Measurements from ENCODE around the gene OR10A6.
A peak's percentile ranks its signal among the peaks of the same experiment; 100 is the strongest.

Gene OR10A6

GRCh38 chr11:7896009-7896785 lies 34.9 kb downstream of the OR10A6 start:
- no peak for DNase-seq (ENCODE audit: low read depth)
- TF ChIP-seq, protein P1, sequence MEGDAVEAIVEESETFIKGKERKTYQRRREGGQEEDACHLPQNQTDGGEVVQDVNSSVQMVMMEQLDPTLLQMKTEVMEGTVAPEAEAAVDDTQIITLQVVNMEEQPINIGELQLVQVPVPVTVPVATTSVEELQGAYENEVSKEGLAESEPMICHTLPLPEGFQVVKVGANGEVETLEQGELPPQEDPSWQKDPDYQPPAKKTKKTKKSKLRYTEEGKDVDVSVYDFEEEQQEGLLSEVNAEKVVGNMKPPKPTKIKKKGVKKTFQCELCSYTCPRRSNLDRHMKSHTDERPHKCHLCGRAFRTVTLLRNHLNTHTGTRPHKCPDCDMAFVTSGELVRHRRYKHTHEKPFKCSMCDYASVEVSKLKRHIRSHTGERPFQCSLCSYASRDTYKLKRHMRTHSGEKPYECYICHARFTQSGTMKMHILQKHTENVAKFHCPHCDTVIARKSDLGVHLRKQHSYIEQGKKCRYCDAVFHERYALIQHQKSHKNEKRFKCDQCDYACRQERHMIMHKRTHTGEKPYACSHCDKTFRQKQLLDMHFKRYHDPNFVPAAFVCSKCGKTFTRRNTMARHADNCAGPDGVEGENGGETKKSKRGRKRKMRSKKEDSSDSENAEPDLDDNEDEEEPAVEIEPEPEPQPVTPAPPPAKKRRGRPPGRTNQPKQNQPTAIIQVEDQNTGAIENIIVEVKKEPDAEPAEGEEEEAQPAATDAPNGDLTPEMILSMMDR (IDR thresholded peaks at IDR 0.05; ENCODE audit: insufficient read depth, low read depth, low read length, missing control alignments): no peak
- H3K4me3 ChIP-seq (ENCODE audit: low read depth, low read length): no peak overlapping the region

- TF ChIP-seq, protein P1 (IDR thresholded peaks at IDR 0.05; ENCODE audit: insufficient read depth, low read depth, low read length, missing control alignments): no peak
- no peak for DNase-seq (ENCODE audit: low read depth)
- no peak overlapping the region for H3K4me3 ChIP-seq (ENCODE audit: low read depth, low read length)
These were observed 36.8 kb downstream of the OR10A6 start for GRCh38 chr11:7894251-7894650.

DNA sequence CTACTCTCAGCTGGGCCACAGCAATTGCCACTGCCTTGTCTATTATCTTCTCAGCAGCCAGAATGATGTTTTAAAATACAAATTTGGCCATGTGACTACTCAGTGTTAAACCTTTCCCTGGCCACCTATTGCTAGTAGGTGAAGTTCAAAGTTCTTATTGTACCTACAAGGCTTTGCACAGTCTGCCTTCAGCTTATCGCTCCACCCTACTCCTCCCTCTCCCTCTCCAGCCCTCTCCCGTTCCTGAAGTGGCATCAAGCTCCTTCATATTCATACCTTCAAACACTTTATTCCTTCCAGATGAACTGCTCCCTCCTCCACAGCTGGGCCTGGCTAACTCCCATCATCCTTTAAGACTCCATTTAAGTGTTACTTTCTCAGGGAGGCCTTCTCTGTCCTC lies 37.3 kb downstream of the OR10A6 start:
- no peak overlapping the region for H3K4me3 ChIP-seq (ENCODE audit: low read depth, low read length)
- TF ChIP-seq, protein P1 (IDR thresholded peaks at IDR 0.05; ENCODE audit: insufficient read depth, low read depth, low read length, missing control alignments): no peak
- no peak for DNase-seq (ENCODE audit: low read depth)

- peak; percentile 62 for DNase-seq (ENCODE audit: low read depth)
These were observed 38.2 kb downstream of the OR10A6 start for GRCh38 chr11:7892840-7893254.

GRCh38 chr11:7892059-7892699 lies 38.9 kb downstream of the OR10A6 start:
- peak; percentile 44 for DNase-seq (ENCODE audit: low read depth)
- no peak overlapping the region for H3K4me3 ChIP-seq (ENCODE audit: low read depth, low read length)
- TF ChIP-seq, protein P1 (IDR thresholded peaks at IDR 0.05; ENCODE audit: insufficient read depth, low read depth, low read length, missing control alignments): no peak

More at GRCh38 chr11:7892840-7893254, 38.2 kb downstream of the OR10A6 start:
- TF ChIP-seq, protein P1 (IDR thresholded peaks at IDR 0.05; ENCODE audit: insufficient read depth, low read depth, low read length, missing control alignments): peak; percentile 59
- H3K4me3 ChIP-seq (ENCODE audit: low read depth, low read length): no peak overlapping the region

DNA sequence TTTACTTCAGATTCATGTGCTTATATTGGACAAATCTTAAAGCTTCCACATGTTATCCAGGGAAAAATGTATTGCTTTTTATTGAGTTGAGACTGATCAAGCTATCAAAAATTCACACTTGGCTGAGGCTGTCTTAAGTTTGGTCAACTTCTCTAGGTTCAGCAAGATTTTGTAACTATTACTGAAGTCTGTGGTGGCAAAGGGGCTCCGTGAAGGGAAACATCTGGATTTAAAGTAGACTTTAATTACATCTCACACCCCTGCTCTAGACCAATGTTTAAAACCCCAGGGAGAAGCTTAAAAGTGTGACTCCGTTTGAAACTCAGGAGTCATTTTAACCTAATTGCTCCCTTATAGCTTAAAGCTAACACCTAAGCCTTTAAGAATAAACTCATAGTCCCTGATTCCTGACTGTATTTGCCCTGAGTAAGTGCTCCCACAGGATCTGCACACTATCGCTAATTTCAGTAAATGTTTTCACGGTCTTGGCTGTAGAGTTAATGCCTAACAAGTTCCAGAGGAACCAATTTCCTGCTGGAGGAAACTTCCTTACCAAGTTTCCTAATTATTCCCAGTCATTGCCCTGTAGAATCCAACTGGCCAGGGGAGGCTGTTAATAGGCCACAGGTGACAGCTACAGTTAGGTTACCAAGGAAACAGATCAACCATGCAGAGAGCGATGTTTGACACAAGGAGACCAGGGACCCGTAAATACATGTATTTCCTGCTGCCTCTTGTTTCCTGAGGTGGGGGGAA lies 40.5 kb downstream of the OR10A6 start:
- H3K4me3 ChIP-seq (ENCODE audit: low read depth, low read length): no peak overlapping the region
- TF ChIP-seq, protein P1 (IDR thresholded peaks at IDR 0.05; ENCODE audit: insufficient read depth, low read depth, low read length, missing control alignments): no peak
- peak; percentile 42 for DNase-seq (ENCODE audit: low read depth)

Measured in GM12865 (cell line).